Cardiac septum (tissue), 1 donor: ENCODE data around the gene SPNS1. TPM values are rescaled to one million over a fixed set of nuclear protein-coding genes. Genes with fewer than 3 reads are reported as not detected.
"Not testable (repeated sequence)": the region's sequence is repeated elsewhere in the genome, so short reads cannot be mapped to it uniquely, and the experiment has no call there.

Experiments
- DNase-seq: peaks from one replicate; pipeline ENCODE4 v3.0.0-alpha.2; 2020; ENCODE audit warnings: low spot score
- intact Hi-C: fragments of 100-400 bp; cut with DNase I; formaldehyde crosslinking; loops from one replicate; pipeline ENCODE4 v1.14.0; 2022
- total RNA-seq: library from RNA; stranded (reverse); fragmentation: NEBNext Ultra II Directional; extraction: Animal tissue kit (Norgen Biotek cat#: 25700); gene quantifications from one replicate; pipeline ENCODE4 v1.2.1, GENCODE V29; 2021
- donor health status: DM: no; HTN: no; CAD: no.

The SPNS1 gene
- total RNA-seq, 1 donor from 2014 or later, result 15.6 TPM

DNA sequence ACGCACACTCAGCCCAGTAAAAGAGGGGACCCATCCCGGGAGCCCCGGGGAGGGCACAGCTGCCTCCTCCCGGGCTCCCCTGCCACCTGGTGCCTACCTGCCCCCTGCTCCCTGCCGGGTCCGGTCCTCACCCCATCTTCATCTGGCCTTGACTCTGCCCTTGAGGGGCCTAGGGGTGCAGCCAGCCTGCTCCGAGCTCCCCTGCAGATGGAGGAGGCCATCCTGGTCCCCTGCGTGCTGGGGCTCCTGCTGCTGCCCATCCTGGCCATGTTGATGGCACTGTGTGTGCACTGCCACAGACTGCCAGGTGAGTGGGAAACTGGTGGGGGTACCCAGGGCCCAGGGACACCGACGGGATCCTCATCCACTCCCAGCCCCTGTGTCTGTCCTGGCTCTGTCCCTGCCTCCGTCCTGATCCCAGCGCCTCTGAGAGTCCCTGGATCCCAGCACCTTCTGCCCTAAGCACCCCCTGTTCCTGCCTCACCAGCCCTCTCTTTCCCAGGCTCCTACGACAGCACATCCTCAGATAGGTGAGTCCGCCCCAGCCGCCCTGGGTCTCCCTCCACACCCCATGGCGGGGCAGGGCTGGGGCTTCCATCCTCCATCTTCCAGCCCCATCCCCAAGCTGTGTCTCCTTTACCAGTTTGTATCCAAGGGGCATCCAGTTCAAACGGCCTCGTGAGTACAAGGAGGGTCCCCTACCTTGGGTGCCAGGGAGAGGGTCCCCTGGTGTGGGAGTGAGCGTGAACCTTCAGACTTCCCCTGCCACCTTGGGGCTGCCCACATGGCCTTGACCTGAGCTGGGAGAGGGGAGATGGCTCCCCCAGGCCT, 10.8 kb downstream of the SPNS1 start:
- no peak for DNase-seq
- intact Hi-C loops, result no loop called here

GRCh38 chr16:28986046-28986445, 11.5 kb downstream of the SPNS1 start:
- intact Hi-C loops, result no loop called here
- DNase-seq, result no peak

- DNase-seq, result no peak
- intact Hi-C loops, result no loop called here
Observed at GRCh38 chr16:28986492-28986891, 11.9 kb downstream of the SPNS1 start.

DNA sequence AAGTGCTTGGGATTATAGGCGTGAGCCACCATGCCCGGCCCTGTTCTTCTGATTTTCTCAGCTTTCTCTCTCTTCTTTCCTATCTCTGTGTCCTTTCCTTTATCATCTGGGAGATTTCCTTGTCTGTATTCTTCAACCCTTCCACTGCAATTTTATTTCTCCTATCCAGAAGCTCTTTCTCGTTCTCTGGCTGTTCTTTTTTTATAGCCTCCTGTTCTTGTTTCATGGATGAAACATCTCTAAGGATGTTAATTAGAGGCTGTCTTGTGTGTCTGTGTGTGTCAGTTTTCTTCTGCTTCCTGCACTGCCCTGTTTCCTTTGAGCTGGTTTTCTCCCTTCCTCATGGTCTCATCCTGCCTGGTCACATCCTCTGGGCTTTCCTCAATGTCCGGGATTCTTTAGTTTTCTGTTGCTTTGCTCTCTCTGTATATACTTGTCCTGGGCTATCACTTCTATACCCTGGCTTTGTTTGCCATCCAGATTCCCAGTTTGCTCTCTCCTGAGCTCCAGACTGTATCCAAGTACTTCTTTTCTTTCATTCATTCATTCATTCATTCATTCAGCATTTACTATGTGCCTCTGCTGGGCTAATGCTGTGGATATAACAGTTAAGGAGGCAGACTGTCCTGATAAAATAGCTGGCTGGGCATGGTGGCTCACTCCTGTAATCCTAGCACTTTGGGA, 12.7 kb downstream of the SPNS1 start:
- no peak for DNase-seq
- intact Hi-C loops, result no loop called here

DNA sequence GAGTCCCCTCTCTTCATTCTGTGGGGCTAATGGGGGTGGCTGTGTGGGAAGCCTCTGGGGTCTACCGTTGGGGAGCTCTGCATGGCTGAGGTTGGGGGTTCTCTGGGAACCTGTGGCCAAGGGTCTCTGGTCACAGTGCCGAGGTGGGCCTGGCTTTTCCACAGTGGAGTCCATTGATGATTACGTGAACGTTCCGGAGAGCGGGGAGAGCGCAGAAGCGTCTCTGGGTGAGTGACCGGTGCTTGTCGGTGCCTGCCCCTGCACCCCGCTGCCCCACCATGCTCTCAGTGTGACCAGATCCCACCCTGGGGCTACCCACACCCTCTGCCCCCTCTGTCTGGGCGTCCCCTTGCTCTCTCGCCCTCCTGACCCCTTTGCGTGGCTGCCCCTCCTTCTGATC, 14.8 kb downstream of the SPNS1 start:
- intact Hi-C loops, result no loop called here
- no peak for DNase-seq

GRCh38 chr16:28990375-28991040, 15.9 kb downstream of the SPNS1 start:
- intact Hi-C loops, result no loop called here
- DNase-seq, result no peak

- DNase-seq, result no peak
- intact Hi-C loops, result no loop called here
Observed at GRCh38 chr16:28991687-28992086, 17.1 kb downstream of the SPNS1 start.

- DNase-seq, result no peak
- intact Hi-C loops, result no loop called here
Observed at GRCh38 chr16:28992496-28992895, 17.9 kb downstream of the SPNS1 start.

- intact Hi-C loops, result no loop called here
- DNase-seq, result no peak
Observed at GRCh38 chr16:28998837-28999236, 24.3 kb downstream of the SPNS1 start.

DNA sequence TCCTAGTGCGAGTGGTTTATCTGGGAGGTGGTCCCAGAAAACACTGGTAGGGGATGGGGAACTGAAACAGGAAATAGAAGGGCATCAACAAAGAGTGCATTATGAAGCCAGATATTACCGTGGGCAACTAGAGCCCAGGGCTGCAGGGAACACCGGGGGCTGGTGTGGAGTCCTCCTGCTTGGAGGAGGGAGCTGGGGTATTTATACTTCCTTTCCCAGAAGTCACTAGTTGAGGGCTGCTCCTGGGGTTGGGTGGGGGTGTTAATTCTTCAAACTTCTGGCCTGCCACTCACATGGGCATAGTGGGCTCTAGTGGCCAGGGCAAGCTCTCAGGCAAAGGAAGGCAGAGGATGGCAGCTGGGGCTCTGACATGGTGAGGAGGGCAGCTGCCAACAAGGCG, 25.0 kb downstream of the SPNS1 start:
- no peak for DNase-seq
- intact Hi-C loops, result no loop called here

DNA sequence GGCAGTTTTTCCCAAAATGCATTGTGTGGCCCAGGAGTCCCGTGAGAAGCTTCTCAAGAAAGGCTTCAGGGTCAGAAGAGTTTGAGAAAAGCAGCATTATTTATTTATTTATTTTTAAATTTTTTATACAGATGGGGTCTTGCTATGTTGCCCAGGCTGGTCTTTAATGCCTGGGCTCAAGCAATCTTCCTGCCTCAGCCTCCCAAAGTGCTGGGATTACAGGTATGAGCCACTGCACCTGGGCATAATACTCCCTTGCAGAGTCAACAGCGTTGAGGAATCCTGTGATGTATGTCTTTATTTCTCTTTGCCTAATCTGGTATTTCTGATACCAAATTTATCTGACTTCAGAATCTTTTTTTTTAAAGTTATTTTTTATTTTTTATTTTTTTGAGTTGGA, 25.4 kb downstream of the SPNS1 start:
- DNase-seq, result no peak
- intact Hi-C loops, result no loop called here

DNA sequence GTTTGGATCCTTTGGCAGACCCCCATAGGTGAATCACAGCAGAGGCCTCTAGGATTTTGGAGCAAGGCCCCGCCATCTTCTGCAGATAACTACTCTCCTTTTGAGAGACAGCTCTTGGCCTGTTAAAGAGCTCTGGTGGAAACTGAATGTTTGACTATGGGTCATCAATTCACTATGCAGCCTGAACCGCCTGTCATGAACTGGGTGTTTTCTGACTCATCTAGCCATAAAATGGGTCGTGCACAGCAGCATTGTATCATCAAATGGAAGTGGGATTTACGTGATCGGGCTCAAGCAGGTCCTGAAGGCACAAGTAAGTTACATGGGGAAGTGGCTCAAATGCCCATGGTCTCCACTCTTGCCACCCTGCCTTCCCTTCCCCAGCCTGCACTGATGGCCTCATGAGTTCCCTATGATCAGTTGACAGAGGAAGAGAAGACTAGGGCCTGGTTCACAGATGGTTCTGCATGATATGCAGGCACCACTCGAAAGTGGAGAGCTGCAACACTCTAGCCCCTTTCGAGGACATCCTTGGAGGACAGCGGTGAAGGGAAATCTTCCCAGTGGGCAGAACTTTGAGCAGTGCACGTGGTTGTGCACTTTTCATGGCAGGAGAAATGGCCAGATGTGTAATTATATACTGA, 30.0 kb downstream of the SPNS1 start:
- intact Hi-C loops, DNase-seq: not testable (repeated sequence)

GRCh38 chr16:29007730-29008593, 33.4 kb downstream of the SPNS1 start:
- intact Hi-C loops, result no loop called here

GRCh38 chr16:29009050-29009837, 34.7 kb downstream of the SPNS1 start:
- no peak for DNase-seq
- intact Hi-C loops, result no loop called here

More at GRCh38 chr16:29007730-29008593, 33.4 kb downstream of the SPNS1 start:
- no peak for DNase-seq

- intact Hi-C loops, result no loop called here
- DNase-seq, result no peak
Observed at GRCh38 chr16:29009838-29010166, 35.2 kb downstream of the SPNS1 start.

GRCh38 chr16:29011112-29011511, 36.5 kb downstream of the SPNS1 start:
- no peak for DNase-seq
- intact Hi-C loops, result no loop called here

GRCh38 chr16:29011851-29012250, 37.3 kb downstream of the SPNS1 start:
- DNase-seq, result no peak
- intact Hi-C loops, result no loop called here

DNA sequence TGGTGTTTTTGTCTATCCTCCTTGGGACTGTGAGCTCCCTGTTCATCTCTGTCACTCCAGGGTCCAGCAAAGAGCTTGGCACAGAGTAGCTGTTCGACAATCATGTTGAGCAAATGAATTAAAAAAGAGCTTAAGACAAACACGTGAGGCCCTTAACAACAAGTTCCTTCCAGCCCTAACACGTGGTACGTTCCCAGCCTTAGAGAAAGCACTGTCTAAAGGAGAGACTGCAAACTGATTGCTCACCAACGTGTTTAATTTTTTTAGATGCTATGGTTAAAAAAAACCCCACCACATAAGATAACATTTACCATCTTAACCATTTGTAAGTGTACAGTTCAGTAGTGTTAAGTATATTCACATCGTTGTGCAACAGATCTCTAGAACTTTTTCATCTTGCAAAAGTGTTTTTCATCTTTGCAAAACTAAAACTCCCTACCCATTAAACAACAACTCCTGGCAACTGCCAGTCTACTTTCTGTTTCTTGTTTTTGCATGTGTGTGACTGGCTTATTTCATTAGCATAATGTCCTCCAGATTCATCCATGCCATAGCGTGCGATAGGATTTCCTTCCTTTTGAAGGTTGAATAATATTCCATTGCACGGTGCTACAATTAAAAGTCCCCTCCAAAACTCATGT, 38.5 kb downstream of the SPNS1 start:
- intact Hi-C loops, result no loop called here
- DNase-seq, result no peak
